D341Med (cell line): ENCODE results near the gene RTN4R.

Experiments
- DNase-seq: peaks from one replicate; pipeline ENCODE4 v3.0.0; 2012; ENCODE audit warnings: low spot score

Gene RTN4R

DNA sequence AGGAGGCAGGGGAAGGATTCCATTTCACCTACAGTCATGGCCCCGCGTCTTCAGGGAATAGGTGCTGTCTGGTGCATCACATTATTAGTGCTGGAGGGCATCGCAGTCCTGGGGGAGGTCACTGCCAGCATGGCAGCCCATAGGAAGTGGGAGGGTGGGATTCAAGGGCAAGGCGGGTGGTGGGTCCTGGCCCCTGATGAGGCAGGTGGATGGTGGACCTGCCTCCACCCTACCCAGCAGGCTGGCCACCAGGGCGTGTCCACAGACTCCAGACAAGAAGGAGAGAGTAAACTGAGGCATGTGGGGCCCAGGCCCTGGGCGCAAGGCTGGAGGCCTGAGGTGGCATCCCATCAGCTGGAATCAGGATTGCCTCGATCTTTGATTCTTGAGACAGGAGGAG is 53.3 kb downstream of the RTN4R start:
- no peak for DNase-seq

DNA sequence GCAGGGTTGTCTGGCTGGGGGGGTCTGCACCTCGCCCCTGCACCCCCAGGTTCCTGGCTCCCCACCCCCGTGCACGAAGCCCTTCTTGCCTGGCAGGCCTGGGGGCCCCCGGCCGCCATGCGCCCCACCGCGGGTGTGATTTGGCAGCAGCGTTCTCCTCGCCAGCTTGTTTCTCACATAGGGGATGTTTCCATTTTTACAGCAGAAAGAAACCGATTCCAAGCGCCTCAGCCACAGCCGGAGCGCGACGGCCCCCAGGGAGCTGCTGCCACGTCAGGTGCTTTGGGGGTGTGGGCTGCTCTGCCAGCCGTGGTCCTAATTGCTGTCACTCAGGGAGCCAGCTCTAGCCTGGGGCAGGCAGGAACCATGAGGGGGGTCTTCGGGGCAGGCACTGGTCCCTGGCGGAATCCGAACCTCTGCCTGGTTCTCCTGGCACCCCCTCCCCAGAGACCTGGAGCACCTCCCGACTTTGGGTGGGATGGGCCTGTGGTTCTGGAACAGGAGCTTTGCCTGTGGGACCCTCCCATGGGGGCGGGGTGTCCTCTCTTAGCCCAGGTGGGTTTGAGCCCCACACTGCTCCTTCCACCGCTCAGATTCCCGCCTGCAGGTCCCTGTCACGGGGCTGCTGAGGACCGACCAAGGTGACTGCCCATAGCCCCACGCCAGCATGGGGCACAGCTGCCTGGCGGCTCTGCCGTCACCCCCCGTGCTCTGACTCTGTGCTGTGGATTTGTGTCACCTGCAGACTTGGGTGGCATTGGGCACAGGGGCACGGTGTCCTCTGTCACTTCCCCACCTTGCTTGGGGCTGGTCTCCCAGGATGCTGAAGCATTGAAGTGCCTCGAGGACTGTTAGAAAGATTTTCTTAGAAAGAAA is 54.0 kb downstream of the RTN4R start:
- DNase-seq, result no peak

DNA sequence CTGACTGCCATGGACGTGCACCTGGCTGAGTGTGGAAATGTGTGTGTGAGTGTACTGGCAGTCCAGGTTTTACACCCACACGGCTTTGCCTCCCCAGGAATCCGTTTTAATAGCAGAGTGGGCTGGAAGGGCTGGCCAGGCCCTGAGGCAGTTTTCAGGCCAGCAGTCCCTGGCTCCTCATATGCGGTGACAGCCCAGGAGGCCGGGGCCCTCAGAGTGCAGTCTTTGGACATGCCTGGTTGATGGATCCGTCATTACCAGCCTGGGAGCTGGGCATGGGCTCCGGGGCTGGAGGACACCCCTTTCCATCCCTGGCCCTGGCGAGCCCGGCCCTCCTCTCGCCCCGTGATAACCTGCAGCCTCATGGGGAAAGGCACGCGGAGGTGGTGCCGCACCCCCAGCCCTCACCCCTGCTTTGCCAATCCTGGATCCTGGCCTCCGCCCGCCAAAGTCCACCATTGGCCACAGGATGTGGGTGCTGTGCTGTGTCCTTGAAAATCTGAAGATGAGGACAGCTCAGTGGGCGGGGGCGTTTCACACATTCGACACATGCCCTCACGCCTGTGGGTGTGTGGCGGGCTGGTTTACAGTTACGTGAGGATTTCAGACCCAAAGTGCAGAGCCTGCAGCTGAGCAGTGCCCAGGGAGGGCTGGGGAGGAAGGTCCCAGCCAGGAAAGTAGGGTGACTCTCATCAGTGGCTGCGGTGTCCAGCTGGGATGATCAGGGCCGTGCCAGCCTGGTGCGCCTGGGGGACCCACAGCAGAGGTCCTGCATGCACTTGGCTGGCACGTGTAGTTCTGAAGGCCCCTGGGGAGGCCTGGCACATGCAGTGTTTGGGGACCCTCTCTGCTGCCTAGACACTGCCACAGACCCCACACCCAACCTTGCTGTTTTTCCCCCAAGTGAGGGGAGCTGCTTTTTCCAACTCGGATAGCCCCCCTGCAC is 55.1 kb downstream of the RTN4R start:
- DNase-seq, result no peak

DNA sequence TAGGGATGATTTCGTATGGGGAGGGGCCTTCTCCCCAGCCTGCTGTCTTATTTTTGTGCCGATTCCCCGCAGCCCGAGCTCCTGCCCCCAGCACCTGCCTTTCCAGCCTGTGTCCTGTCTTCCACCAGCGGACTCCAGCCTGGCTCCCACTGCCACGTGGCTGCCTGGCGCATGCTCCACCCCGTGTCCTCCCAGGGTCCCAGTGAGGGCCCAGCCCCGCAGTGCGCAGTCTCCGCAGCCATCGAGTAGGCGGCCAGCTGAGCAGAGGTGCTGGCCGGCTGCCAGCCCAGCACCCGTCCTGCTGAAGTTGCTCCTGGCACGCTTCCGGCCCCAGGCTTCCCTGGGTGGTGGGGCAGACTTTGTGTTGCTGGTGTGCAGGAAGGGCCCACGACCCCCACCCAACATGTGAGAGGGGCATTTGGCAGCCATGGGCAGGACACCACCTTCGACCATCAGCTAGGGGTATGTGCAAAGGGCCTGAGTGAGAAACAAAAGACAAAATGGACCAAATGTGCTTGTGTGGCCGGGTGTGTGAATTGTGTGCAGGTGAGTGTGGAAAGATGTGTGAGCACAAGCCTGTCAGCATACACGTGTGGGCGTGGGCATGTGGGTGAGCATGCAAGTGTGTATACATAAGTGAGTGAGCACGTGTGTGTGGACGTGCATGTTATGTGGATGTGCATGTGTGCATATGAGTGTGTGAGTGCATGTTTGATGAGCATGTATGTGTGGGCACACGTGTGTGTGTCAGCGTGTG is 55.9 kb downstream of the RTN4R start:
- DNase-seq, result no peak

DNA sequence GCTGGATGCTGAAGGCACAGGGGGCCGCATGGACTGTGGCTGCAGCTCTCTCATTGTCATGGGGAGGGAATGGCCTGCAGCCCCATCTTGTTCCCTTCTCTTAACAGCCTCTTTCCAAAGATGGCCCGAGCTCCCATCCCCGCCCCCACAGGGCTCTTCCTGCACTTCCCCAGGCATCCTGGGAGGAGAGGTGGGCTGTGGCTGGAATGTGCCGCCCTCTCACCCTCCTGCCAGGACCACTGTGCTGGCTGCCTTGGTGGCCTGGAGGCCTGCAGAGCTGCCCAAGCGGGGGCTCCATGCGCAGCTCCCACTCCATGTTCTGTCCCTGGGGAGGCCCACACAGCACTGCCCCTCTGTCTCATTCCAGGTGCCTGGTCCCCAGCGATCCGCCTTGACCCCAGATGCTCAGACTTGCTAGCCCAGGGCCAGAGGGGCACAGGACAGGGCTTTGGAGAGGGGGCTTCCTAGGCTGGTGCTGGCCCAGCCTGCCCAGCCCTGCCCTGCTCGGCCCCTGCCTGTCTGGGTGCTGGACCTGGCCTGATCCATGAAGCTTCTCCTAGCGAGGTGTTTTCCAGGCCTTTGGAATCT is 56.6 kb downstream of the RTN4R start:
- no peak for DNase-seq

DNA sequence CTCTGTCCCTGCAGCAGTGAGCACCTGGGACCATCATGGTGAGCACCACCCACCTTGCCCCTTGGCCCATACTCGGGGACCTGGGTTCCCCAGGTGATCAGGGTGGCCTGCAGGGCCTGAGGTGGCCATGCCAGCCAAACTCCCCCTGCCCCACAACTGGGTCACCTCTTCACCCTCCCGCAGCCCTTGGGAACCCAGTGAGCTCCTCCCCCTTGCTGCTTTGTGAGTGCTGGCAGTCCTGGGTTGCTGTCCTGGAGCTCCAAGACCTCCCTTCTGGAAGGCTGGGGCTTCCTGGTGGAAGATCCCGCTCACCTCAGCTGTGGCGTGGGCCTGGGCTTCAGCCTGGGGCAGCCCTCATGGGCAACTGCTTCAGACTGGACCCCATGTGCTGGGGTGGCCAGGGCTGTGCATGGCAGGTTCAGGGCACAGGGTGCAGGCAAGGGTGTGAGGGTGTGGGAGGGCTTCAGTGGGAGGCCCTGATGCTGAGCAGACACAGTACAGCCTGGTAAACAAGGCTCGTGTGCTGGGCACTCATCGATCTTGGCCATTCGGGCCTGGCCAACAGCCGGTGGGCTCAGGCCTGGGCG is 57.6 kb downstream of the RTN4R start:
- no peak for DNase-seq

DNA sequence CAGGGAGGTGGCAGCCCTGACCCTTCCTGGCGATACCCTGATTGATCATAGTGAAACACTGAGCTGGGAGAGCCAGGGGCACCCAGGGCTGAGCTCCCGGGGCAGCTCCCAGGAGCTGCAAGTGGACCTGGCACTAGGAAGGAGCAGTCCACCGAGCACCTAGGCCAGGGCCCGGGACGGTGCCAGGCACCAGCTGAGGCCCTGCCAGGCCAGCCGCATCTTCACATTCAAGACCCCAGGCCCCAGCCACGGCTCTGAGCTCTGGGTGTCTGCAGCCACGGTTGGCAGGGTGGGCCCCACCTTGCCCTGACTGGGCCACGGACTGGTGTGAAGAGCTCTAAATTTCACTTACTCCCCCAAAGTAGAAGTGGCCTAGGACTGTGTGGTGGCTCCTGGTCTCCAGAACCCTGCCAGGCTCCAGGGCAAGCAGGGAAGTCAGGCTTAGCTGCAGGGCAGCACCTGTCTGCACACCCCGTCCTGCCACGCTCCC is 58.3 kb downstream of the RTN4R start:
- DNase-seq, result no peak

DNA sequence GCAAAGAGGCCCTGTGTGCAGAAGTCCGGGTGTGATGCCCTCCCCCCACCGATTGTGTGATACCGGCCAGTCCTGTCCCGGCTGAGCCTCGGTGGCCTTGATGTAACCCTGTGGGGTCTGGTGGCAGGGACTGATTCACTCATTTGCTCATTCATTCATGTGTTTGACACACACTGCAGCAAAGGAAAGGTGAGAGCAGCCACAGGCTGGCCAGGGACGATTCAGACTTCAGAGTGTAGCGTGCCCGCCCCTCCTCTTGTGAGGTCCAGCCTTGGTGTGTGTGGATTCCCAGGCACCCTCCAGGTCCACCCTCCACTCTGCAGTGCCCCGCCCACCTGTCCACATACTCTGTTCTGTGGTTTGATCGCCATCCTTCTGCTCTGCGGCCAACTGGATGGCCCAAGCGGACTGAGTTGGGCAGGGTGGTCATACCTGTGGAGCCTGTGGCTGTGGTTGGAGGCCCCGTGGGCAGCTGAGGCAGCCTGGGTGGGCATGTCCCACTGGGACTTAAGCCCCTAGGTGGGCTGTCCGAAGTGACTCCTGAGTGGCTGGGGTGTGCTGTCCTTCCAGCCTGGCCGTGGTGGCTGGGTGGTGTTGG is 59.3 kb downstream of the RTN4R start:
- no peak for DNase-seq

DNA sequence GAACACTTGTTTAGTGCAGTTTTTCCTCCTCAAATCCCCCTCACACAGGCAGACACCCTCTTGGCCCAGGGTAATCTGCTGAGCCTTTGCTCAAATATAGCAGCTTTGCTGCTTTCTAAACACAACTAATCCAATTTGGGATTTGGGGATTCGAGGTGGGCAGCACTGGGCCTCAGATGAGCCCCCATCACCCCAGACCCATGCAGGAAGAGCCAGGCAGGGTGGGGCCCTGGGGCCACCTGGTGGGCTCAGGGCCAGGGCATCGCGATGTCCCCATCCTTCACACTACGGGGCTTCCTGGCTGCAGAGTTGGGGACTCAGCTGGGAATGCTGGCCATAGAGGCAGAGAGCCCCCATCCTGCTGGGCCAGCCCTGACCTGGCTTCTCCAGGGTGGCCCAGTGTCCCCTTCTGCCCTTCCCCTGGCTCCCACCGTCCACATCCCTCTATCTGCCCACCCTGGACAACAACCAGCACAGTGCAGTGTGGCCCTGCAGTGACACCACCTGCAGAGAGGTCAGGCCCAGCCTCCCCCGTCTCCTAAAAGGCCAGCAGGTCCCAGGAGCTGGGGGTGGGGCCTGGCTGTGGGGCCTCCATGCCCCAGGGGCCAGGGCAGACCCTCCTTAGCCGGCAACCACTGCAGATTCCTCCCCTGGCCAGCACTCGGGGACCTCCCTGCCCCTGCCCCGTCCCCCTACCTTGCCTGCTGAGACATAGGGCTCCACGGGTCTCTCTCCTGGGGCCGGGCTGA is 60.7 kb downstream of the RTN4R start:
- no peak for DNase-seq

DNA sequence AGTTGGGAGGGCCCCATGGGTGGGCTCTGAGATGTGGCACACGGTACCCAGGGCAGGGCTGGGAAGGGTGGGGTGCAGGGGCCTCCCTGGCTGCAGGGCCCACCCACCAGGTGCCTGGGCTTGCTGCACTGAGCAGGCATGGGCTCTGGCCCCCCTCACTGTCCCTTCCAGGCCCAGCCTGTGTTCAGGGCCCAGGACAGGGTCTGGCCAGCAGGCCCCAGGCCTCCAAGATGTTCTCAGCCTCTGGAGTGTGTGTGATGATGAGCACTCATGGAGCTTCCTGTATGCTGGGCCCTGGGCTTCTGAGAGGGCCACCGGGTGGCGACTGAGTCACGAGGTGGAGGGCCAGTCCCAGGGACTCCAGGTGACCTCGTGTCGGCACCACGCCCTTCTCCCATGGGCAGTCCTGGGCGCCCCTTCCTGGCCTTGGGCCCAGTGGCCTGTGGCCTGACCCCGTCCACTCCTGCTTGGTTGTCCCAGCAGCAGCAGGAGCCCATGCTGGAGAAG is 61.4 kb downstream of the RTN4R start:
- DNase-seq, result no peak

DNA sequence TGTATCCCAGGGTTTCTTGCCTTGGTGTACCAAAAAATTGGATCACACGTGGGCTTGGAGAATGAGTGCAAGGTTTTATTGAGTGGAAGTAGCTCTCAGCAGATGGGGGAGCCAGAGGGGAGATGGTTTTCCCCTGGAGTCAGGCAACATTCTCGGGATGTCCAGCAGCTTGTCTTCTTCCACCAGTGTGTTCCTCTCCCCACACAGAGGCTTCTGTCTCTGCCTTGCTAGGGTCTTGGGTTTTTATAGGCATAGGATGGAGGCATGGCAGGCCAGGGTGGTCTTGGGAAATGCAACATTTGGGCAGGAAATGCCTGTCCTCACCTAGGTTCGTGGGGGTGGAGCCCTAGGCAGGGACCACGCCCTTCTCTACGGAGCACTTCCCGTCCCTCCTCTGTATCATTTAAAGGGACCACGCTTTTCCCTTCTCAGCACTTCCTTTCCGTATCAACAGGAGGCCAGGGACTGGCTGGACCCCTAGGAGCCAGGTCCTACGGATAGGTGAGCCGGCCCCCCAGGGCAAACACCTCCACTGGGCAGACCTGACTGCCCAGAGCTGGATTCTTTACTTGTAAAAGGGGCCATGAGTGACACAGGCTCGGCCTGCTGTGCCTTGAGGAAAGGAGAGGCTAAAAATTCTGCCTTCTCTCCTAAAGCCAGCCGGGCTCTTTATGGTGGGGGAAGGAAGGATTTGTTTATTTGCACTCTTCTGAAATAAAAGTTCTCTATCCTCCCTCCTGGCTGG is 62.0 kb downstream of the RTN4R start:
- DNase-seq, result no peak

DNA sequence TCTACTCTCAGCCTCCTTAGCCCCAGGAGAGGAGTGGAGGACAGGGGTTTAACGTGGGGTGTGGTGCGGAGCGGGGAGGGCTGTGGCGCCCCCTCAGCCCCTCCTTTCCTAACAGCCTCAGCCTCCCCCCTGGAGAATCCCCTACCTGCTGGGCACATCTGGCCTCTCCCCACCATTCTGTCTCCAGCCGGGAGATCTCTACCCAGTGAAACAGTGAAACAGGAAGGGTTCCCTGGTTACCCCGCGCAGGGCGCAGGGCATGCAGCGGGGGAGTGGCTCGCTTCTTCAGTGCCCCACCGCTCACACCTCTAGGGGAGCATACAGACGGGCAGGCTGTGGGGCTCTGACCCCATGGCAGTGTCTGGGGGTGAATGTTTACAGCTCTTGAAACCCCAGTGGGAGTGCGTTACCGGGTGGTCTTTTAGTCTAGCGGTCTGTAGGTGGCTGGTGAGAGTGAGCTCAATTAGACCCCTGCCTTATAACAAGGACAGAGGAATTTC is 62.6 kb downstream of the RTN4R start:
- DNase-seq, result no peak

DNA sequence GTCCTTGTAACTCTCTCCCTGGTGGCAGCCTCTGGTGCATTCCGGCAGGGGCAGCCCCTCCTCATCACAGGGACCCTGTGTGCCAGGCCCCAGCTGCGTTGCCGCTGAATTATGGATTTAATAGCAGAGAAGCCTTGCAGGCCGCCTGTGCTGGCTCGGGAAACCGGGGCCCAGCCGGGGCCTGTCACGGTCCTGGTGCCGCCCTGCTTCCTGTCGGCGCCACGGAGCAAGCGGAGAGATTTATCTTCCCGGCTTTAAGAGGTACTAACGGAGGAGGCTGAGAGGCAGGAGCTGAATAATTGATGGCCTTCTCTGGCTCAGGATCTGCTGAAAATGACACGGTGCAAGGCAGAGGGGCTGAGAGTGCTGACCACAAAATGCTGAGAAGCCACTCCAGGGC is 63.3 kb downstream of the RTN4R start:
- DNase-seq, result no peak

DNA sequence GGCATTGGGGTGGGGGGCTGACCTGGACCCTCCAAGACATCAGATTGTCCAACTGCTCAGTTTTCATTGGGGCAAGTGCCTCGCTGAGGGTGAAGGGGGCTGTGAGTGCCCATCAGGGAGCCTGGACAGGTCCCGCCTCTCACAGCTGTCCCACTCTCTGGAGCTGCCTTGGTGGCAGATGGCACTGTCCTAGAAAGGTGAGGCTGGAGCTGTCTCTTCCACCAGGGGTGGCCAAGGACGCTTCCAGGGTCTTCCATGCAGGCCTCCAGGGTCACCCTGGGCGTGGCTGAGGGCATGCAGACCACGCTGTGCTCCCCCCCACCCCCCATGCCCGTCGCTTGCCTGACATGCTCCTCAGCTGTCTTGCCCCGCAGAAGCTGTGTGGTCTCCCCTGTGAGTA is 63.8 kb downstream of the RTN4R start:
- DNase-seq, result no peak

DNA sequence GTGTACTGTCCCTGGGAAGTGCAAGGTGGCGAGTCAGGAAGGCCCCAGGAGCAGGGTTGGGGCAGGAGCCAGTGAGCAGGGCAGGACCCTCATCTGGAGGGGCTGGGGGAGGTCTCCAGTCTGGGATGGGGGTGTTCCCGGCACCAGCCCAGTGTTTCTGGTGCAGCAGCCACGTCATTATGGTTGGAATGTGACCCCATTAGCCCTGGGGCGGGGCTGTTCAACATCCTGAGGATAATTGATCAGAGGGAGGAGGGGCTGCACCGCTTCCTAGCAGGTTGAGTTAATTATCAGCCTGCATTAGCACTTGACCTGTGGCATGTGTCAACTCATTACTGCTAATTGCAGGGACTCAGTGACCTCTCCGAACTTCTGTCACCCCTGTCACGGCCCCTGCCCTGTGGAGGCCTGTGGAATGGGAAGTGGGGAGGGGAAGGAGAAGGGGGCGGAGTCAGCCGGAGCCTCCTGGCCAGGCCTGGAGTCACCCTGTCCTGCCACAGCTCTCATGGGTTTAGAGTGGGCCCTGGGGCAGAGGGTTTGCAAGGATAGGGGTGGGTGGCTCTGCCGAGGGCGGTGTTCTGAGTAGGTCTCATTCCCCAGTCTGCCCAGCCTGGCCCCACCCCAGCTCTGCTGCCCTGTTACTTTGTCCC is 64.4 kb downstream of the RTN4R start:
- DNase-seq, result no peak

DNA sequence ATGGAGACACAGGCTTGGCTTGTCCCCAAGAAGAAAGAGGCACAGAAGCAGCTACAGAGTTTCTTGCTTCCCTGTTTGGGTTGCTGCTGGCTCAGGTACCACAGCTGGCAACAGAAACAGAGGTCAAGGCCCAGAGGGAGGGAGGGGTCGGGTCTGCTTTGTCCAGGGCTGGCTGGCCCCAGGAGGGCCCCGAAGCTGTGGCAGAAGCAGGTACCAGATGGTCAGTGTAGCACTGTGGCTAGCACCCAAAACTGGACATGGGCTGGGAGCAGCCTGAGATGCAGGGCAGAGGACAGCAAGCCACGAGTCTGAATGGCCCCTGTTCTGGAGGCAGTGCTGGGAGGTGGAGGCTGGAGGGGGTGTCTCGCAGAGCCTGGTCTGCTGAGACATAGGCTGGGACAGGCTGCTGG is 65.0 kb downstream of the RTN4R start:
- DNase-seq, result no peak

DNA sequence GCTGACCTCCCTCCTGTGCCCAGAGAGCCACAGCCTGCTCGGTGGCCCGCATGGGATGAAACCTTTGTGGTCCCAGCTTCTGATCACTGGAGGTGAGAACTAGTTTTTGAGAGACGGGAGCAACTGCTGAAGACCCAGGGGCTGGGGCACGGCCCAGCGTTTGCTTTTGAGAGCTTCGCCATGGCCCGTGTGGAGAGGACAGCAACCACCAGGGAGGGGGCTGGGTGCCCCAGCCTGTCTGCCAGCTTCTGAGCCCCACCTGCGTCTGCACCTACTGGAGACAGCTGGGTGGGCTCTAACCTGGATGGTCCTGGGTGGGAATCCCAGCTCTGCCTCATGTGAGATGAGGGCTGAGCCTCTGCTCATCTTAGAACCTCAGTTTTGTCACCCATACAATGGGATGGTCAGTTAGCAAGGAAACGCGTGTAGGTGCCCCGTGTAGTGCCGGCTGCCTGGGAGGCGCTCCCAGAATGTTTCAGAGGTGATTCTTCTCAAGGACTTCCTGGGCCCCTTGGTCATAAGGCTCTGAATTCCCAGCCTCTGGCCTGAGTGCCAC is 66.2 kb downstream of the RTN4R start:
- no peak for DNase-seq

DNA sequence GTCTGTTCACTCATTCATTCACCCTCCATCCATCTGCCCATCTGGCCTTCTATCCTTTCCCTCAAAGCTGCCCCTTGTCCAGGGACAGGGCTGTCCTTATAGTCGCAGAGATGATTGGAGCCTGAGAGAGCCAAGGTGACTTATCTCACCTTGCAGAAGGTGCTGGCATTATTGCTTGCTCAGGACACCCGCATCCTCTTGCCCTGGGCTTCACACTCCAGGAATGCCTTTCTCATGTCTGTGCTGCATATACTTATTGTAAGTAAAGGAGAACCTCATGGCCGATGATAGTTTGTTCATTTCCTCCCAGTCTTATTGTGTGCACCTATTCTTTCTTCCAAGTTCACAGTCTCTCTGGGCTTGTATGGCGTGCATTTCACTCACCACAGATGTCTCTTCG is 68.2 kb downstream of the RTN4R start:
- DNase-seq, result no peak
